Left ventricle myocardium inferior (tissue), 1 donor: Measurements from ENCODE around the gene RNLS. TPM values are rescaled to one million over a fixed set of nuclear protein-coding genes. Genes with fewer than 3 reads are reported as not detected.
A peak's percentile ranks its signal among the peaks of the same experiment; 100 is the strongest.

Source experiments
- DNase-seq: peaks from one replicate; pipeline ENCODE4 v3.0.0-alpha.2; 2020
- H3K27ac ChIP-seq: fragments of 200-600 bp; replicated peaks from 2 replicates; pipeline ENCODE4 v1.8.0; 2021
- H3K27me3 ChIP-seq: fragments of 200-600 bp; 2 replicates; pipeline ENCODE4 v1.8.0; 2021; ENCODE audit warnings: low read depth
- H3K36me3 ChIP-seq: fragments of 200-600 bp; 2 replicates; pipeline ENCODE4 v1.8.0; 2021
- H3K4me1 ChIP-seq: fragments of 200-600 bp; 2 replicates; pipeline ENCODE4 v1.8.0; 2021
- H3K4me3 ChIP-seq: fragments of 200-600 bp; 2 replicates; pipeline ENCODE4 v1.8.0; 2021; ENCODE audit warnings: mild to moderate bottlenecking, moderate library complexity
- H3K9me3 ChIP-seq: fragments of 200-600 bp; replicated peaks from 2 replicates; pipeline ENCODE4 v1.8.0; 2021
- CTCF ChIP-seq: fragments of 200-600 bp; IDR thresholded peaks from 2 replicates; pipeline ENCODE4 v1.8.0; 2021; ENCODE audit warnings: antibody characterized with exemption, mild to moderate bottlenecking, borderline replicate concordance
- intact Hi-C: fragments of 100-400 bp; cut with micrococcal nuclease; formaldehyde crosslinking; loops from one replicate; pipeline ENCODE4 v1.11.0; 2022
- total RNA-seq: library from RNA; stranded (reverse); fragmentation: NEBNext Ultra II Directional; extraction: Animal tissue kit (Norgen Biotek cat#: 25700); gene quantifications from one replicate; pipeline ENCODE4 v1.2.1, GENCODE V29; 2021
- donor health status: DM: no; HTN: yes; CAD: no; lungs with severe emphysema.

RNLS gene
- total RNA-seq, 1 donor from 2014 or later, result 14.3 TPM

- Histone ChIP-seq H3K36me3 (no peaks in the 10 kb centered on the region), H3K27ac (peak overlapping the region; percentile 36), H3K9me3 (no peaks in the 10 kb centered on the region), H3K4me3 (no peak overlapping the region), H3K4me1 (peaks cover 70% of the 10 kb centered on the region), H3K27me3 (no peaks in the 10 kb centered on the region)
- DNase-seq, result no peak
- no peak for TF ChIP-seq CTCF
- intact Hi-C loops, result no loop called here
These were observed 341.6 kb downstream of the RNLS start for GRCh38 chr10:88241501-88241900.

GRCh38 chr10:88239212-88239611 lies 343.9 kb downstream of the RNLS start:
- no peak overlapping the region for H3K4me3 ChIP-seq
- no peaks in the 10 kb centered on the region for H3K27me3 ChIP-seq
- no peaks in the 10 kb centered on the region for H3K9me3 ChIP-seq
- H3K4me1 ChIP-seq, result peaks cover 60% of the 10 kb centered on the region
- DNase-seq, result no peak
- no peak for TF ChIP-seq CTCF
- intact Hi-C loops, result no loop called here
- H3K36me3 ChIP-seq, result no peaks in the 10 kb centered on the region
- H3K27ac ChIP-seq, result peak overlapping the region; percentile 65

GRCh38 chr10:88238615-88238914 lies 344.6 kb downstream of the RNLS start:
- H3K4me3 ChIP-seq, result no peak overlapping the region

GRCh38 chr10:88237896-88238614 lies 345.1 kb downstream of the RNLS start:
- DNase-seq, result no peak
- intact Hi-C loops, result no loop called here
- Histone ChIP-seq H3K4me1 (peaks cover 61% of the 10 kb centered on the region), H3K36me3 (no peaks in the 10 kb centered on the region), H3K4me3 (no peak overlapping the region), H3K27ac (peak overlapping the region; percentile 65), H3K27me3 (no peaks in the 10 kb centered on the region), H3K9me3 (no peaks in the 10 kb centered on the region)
- no peak for TF ChIP-seq CTCF

More at GRCh38 chr10:88238615-88238914, 344.6 kb downstream of the RNLS start:
- peak overlapping the region; percentile 65 for H3K27ac ChIP-seq
- DNase-seq, result no peak
- H3K27me3 ChIP-seq, result no peaks in the 10 kb centered on the region
- H3K9me3 ChIP-seq, result no peaks in the 10 kb centered on the region
- TF ChIP-seq CTCF, result no peak
- intact Hi-C loops, result no loop called here
- H3K36me3 ChIP-seq, result no peaks in the 10 kb centered on the region
- peaks cover 61% of the 10 kb centered on the region for H3K4me1 ChIP-seq

- H3K9me3 ChIP-seq, result no peaks in the 10 kb centered on the region
- peaks cover 64% of the 10 kb centered on the region for H3K4me1 ChIP-seq
- no peaks in the 10 kb centered on the region for H3K36me3 ChIP-seq
- intact Hi-C loops, result no loop called here
- H3K27ac ChIP-seq, result peak overlapping the region; percentile 65
- H3K27me3 ChIP-seq, result no peaks in the 10 kb centered on the region
- no peak overlapping the region for H3K4me3 ChIP-seq
- DNase-seq, result no peak
- no peak for TF ChIP-seq CTCF
These were observed 346.9 kb downstream of the RNLS start for GRCh38 chr10:88236121-88236743.
